NCI-H2107 treated with DMSO at 0.1 percent for 48 hours (cell line): ENCODE data around the gene TGFA.

Experiments
- DNase-seq: peaks from one replicate; lab custom pipeline; 2025; ENCODE audit not compliant: unreplicated experiment; lab: John Stamatoyannopoulos, UW

Gene TGFA

DNA sequence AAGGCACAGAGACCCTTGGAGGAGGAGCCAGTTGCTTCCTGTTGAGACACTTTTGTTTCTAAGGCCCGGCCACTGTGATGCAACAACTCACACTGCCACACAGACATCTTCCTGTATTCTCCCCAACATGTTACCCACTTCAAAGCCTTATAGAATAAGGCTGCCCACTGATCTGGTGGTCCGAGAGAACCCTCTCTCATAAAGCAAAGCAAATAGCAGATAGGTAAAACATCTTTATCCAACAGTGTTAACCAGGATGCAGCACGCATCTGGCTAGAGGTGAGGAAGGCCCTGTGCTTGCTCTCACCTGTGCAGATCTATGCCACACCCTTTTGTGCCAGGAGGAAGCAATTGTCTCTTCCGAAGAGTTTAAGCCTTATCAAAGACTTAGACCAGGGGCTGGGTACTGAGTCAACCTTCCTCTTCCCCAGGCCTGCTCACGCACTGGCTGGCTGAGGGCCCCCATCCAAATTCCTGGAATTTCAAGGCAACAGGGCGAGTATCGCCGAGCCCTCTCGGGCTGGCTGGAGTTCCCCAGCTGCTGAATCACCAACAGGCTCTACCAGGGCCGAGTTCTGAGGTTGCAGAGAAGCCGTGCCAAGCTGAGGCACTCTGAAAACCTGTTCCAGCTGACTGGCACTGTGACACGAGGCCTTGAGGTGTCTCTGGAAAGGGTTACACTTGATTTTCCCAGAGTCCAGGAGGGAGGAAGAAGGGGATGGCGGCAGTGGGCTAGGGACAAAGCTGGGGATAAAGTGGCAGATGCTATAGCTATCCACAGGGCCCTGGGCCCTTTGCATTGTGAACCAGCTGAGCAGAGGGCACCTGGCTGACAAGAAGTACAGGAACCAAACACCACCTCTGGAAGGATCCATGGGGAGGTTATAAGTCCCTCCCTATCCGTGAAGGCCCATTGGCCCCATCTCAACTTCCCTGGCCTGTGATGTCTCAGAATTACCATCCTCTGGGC is 29.3 kb downstream of the TGFA start:
- DNase-seq: no peak

- no peak for DNase-seq
Measured at GRCh38 chr2:70523672-70523995, 30.0 kb downstream of the TGFA start.

DNA sequence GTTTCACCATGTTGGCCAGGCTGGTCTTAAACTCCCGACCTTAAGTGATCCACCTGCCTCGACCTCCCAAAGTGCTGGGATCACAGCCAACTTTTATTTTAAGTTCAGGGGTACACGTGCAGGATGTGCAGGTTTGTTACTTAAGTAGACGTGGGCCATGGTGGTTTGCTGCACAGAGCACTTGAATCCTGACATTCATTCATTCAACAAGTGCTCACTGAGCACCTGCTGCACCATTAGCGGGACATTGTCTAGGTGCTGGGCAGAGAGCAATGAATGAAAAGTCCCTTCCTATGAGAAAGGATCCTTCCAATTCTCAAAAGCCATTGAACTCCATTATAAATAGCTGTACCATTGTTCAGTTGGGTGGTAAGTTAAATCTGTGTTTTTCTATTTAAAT is 31.0 kb downstream of the TGFA start:
- DNase-seq: no peak

DNA sequence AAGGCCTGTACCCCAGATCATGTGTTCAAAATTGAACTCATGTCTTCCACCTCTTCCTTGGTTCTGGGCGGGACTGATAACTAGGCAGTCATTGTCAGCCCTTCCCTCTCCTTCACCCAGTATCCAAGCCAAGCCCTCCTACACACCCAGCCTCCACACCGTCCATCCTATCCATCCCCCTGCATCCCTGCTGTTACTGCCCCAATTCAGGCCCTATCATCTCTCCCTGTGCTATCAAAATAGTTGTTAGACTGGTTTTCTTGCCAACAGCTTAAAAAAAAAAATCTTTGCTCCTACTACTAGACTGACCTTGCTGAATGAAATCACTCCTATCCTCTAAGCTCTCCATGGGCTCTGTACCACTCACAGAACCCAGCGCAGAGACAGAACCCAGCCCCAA is 32.8 kb downstream of the TGFA start:
- DNase-seq: no peak

DNA sequence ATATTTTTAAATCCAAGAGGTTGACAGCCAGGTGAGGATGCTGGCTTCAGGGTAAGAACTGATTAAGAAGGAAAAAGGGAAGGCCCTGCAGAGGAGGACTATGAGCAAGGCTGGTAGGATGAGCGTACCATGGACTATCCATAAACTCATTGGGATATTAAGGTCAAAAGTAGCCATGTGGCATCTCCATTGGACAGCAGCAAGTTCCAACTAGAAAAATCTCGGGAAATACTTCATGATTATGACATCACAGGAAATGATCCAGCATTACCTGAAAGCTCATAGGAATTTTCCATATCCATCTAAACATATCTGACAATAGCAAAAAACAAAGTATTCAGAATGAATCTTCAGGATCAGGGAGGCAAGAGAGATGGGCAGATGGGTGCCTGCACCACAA is 34.2 kb downstream of the TGFA start:
- DNase-seq: no peak

DNA sequence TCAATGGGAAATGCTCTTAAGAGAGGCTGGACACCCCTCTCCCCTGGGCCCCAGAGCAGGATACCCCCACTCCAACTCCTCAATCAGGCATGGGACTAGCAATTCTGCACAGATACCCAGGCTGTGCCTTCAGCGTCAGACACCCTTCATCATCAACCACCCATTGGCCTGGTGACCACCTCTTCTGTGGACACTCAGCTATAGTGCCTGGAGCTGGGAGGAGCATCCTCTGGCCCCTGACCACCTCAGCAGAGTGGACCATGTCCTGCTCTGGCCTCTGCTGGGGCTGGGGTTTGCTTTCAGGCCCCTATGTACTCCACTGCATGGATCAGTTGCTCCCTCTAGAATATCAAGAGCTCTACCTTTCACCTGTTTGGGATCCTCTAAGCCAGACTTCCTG is 35.1 kb downstream of the TGFA start:
- DNase-seq: no peak

- no peak for DNase-seq
Measured at GRCh38 chr2:70517804-70518203, 35.8 kb downstream of the TGFA start.

- no peak for DNase-seq
Measured at GRCh38 chr2:70516596-70516995, 37.0 kb downstream of the TGFA start.

DNA sequence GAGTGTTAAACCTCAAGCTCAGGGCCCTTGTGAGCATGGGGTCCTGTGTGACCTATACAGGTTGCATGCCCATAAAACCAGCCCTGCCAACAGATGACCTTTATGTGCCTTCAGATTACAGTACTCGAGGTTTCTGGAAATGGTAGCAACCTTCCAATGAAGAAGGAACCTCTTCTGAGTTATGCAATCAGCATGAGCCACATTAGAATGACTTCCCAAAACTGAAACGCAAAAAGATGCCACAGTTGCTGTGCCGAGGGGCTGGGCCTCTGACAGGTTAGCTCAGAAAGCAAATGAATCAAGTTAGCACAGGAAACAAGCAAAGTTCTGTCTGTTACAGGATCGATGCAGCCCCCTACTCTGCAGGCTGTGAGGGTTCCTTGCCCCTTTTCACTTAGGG is 37.7 kb downstream of the TGFA start:
- DNase-seq: no peak

- peak; percentile 60 for DNase-seq
Measured at GRCh38 chr2:70514612-70515055, 39.0 kb downstream of the TGFA start.

GRCh38 chr2:70513738-70514137 is 39.9 kb downstream of the TGFA start:
- DNase-seq: no peak

GRCh38 chr2:70511971-70512729 is 41.5 kb downstream of the TGFA start:
- DNase-seq: no peak

DNA sequence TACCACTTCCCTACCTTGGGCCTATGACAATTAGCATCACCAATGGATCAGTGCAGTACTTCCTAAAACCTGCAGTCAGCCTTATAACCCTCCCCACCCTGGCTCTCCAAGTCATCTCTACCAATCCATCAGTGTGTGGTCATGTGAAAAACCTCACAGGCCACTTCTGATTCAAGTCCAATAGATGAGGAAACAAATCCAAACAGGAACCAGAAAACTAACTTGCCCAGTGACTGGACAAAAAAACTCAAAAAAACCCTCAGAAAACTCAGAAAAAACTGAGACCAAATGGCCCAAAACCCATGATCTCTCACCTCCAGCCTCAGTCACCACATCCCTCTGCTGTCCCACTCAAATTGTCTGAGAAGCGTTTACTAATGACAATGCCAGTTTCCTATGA is 43.3 kb downstream of the TGFA start:
- DNase-seq: no peak

DNA sequence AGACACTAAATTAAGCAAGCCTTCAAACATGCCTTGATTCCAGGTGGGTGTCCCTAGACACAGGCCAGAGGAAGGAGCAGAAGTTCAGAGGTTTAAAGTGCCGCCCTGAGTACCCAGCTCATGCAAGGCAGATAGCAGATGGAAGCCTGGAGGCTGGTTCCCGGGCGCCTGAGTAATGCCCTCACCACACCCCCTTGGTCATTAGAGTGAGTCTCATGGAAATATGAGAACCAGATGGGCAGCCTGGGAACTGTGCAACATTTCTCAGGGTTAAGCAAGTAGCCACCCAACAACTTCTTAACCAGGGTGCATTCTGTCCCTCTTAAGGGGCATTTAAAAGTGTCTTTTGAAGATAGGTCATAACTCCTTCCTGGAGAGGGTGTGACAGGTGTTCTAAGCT is 44.1 kb downstream of the TGFA start:
- DNase-seq: peak; percentile 53

- DNase-seq: peak; percentile 30
Measured at GRCh38 chr2:70508711-70509462, 44.7 kb downstream of the TGFA start.

GRCh38 chr2:70505613-70506391 is 47.8 kb downstream of the TGFA start:
- no peak for DNase-seq

GRCh38 chr2:70504750-70505149 is 48.9 kb downstream of the TGFA start:
- DNase-seq: no peak

GRCh38 chr2:70503896-70504295 is 49.7 kb downstream of the TGFA start:
- no peak for DNase-seq

GRCh38 chr2:70501728-70502127 is 51.9 kb downstream of the TGFA start:
- no peak for DNase-seq

DNA sequence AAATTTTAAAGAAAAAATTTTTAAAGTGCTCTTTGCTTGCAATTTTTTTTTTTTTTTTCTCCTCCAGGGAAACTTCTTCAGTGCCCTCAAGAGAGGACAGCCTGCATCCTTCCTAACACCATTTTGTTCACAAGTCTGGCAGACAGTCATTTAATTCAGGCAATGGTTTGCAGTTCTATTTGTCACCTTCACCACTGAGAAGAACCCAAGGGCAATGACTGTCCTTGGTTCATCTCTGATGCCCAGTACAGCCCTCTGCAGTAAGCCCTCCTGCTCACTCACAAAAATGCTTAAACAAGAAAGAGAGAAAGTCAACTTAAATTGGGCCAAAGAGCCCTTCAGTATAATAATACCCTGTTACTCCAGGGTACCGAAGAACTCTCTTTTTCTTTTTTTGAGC is 52.4 kb downstream of the TGFA start:
- no peak for DNase-seq

DNA sequence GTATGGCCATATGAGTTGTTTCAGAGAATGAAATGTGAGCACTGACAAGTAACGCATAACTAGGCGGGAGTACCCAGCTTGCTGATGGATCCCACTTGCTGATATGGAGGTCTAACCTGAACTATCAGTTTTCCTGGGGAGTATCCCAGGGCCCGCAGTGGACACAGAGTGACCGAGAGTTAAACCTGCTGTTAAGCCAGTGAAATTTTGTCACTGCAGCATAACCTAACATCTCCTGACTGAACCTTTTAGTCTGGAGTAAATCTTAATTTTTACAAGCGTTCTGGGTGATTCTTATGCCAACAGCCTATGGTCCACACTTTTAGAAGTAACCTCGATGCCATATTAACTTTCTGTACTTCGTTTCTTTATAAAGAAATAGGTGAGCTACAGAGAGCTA is 54.4 kb downstream of the TGFA start:
- DNase-seq: no peak
